ENCODE data around the gene ZNF33B. TPM values are rescaled to one million over a fixed set of nuclear protein-coding genes. Genes with fewer than 3 reads are reported as not detected.

Gene ZNF33B
- total and polyA plus RNA-seq, 9 of the 15 experiments (the other 6 are each of a cell fraction or from before 2014, with no cell fraction given), result 6.9 to 23.9 (median 15.4) TPM

- TF ChIP-seq, protein P1, sequence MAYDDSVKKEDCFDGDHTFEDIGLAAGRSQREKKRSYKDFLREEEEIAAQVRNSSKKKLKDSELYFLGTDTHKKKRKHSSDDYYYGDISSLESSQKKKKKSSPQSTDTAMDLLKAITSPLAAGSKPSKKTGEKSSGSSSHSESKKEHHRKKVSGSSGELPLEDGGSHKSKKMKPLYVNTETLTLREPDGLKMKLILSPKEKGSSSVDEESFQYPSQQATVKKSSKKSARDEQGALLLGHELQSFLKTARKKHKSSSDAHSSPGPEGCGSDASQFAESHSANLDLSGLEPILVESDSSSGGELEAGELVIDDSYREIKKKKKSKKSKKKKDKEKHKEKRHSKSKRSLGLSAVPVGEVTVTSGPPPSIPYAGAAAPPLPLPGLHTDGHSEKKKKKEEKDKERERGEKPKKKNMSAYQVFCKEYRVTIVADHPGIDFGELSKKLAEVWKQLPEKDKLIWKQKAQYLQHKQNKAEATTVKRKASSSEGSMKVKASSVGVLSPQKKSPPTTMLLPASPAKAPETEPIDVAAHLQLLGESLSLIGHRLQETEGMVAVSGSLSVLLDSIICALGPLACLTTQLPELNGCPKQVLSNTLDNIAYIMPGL (CRISPR knock-in tag; IDR thresholded peaks at IDR 0.05), result 0 out of 2 replicates have a peak, but pooled peaks have one; percentile 11
- peak in 2 of 3 experiments; percentile 28 to 43 for TF ChIP-seq YY1 (IDR thresholded peaks at IDR 0.05; ENCODE audit: borderline replicate concordance in 1 of 3, control insufficient read depth in 1 of 3, extremely low read depth in 1 of 3, insufficient read depth in 3 of 3, insufficient read length in 1 of 3, insufficient replicate concordance in 2 of 3, low read depth in 1 of 3, low read length in 2 of 3)
- TF ChIP-seq ZBTB9 (CRISPR knock-in tag; IDR thresholded peaks at IDR 0.05), result 0 out of 2 replicates have a peak, but pooled peaks have one; percentile 36
- TF ChIP-seq ZNF384 (IDR thresholded peaks at IDR 0.05; ENCODE audit: low read depth, low read length), result no peak
- TF ChIP-seq E2F3 (CRISPR knock-in tag; IDR thresholded peaks at IDR 0.05), result peak; percentile 46; the same call in 1 of the 2 replicates
- TF ChIP-seq RBM39 (optimal IDR thresholded peaks at IDR 0.05; ENCODE audit: low read depth, low read length), result no peak
- no peak for TF ChIP-seq CREBBP (IDR thresholded peaks at IDR 0.05; ENCODE audit: low read depth, low read length)
- no peak for TF ChIP-seq ZNF133 (CRISPR knock-in tag; IDR thresholded peaks at IDR 0.05)
- TF ChIP-seq FOXP1 (CRISPR knock-in tag; IDR thresholded peaks at IDR 0.05), result peak; percentile 71
Observed at GRCh38 chr10:42552188-42553063, 85.9 kb downstream of the ZNF33B start (continued).
